ENCODE results near the gene ADCY3.

GRCh38 chr2:24824966-24825882 lies 94.8 kb downstream of the ADCY3 start:
- no peak for TF ChIP-seq POLR2A (IDR thresholded peaks at IDR 0.05)
- no peak for TF ChIP-seq CTCF (IDR thresholded peaks at IDR 0.05)
